Measurements from ENCODE around the gene SPPL2A.
"Not testable (repeated sequence)": the region's sequence is repeated elsewhere in the genome, so short reads cannot be mapped to it uniquely, and the experiment has no call there.

Gene SPPL2A, protein sequence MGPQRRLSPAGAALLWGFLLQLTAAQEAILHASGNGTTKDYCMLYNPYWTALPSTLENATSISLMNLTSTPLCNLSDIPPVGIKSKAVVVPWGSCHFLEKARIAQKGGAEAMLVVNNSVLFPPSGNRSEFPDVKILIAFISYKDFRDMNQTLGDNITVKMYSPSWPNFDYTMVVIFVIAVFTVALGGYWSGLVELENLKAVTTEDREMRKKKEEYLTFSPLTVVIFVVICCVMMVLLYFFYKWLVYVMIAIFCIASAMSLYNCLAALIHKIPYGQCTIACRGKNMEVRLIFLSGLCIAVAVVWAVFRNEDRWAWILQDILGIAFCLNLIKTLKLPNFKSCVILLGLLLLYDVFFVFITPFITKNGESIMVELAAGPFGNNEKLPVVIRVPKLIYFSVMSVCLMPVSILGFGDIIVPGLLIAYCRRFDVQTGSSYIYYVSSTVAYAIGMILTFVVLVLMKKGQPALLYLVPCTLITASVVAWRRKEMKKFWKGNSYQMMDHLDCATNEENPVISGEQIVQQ

DNA sequence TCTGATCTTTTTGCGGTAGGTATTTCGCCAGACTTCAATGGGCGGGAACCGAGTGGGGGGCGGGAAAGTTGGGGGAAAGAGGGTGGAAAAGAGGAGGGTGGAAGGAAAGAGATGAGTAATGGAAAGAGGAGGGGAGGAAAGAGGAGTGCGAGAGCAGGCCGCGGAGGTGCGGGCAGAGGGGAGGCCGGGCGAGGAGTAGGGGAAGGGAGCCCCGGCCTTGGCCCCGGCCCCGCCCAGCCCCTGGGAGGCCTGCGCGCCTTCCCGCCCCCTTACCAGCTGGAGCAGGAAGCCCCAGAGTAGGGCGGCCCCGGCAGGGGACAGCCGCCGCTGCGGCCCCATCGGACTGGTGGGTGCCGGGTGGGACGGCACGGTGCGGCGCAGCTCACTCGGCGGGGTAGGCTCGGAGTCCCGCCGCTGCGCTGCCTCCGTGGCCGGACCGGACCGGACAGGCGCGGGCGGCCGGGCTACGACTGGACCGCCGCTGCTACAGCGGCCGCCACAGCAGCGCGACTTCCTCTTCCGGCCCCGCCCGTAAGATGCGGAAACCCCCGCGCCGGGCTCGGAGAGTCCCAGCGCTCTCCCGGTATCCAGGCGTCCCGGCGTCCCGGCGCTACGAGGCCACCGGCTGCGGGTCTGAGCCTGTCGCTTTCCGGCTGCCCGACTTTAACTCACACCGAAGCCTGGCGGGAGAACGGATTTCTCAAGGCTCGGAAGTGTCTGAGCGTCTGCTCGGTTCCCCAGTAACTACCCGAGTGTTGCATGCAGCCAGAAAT is at the start of gene SPPL2A:
Gene SPPL2A, minus strand, starts transcription at position 512 of the 773 bp plus-strand sequence. Its CDS starts 173 bp downstream, at position 339.
- DNase-seq (ENCODE audit: low read depth), result peak; percentile 74

DNA sequence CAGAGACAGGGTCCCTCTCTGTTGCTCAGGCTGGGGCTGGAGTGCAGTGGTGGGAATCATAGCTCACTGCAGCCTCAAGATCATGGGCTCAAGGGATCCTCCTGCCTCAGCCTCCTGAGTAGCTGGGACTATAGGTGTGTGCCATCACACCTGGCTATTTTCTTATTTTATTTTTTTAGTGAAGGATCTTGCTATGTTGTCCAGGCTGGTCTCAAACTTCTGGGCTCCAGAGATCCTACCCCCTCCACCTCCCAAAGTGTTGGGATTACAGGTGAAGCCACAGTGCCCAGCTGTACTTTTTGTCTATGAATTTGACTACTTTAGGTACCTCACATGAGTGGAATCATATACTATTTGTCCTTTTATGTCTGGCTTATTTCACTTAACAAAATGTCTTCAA is 49.1 kb upstream of the SPPL2A start:
- DNase-seq (ENCODE audit: low read depth), result no peak

DNA sequence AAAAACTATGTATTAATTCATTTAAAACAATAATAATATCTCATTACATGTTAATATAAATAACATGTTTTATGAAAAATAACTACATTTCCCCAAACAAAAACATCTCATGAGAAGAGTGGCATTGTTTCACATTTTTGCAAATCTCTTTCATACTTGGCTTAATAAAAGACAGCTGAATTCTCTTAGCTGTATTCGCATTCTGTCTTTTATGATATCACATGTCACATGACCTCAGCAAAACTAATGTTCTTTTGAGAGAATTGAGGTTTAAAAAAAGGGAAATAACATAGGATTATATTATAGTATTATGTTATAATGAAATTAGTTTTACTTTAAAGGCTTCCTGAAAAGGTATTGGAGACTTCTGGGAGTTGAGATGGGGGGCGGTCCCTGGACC is 48.4 kb upstream of the SPPL2A start:
- DNase-seq (ENCODE audit: low read depth), result no peak

DNA sequence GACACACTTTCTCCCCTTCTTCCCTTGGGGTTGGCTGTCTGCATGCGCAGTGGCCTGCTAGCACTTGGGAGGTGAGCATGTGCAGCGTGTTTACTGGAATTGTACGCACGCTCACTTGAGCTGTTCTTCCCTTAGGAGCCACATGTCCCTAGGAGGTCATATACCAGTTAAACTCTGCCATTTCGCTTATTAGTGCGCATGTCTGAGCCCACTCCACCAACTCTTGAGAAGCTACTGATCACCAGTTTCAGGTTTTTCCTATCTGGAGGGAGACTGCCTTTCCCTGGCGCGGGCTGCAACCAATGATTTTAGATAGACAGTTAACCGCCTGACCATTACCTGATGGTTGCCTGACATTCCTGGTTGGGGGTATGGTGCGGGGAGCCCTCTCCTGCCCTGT is 47.6 kb upstream of the SPPL2A start:
- DNase-seq (ENCODE audit: low read depth), result no peak

DNA sequence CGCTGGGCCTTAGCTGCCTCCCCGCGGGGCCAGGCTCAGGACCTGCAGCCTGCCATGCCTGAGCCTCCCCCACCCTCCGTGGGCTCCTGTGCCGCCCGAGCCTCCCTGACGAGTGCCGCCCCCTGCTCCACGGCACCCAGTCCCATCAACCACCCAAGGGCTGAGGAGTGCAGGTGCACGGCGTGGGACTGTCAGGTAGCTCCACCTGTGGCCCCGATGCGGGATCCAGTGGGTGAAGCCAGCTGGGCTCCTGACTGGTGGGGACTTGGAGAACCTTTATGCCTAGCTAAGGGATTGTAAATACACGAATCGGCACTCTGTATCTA is 46.6 kb upstream of the SPPL2A start:
- DNase-seq (ENCODE audit: low read depth), result not testable (repeated sequence)

DNA sequence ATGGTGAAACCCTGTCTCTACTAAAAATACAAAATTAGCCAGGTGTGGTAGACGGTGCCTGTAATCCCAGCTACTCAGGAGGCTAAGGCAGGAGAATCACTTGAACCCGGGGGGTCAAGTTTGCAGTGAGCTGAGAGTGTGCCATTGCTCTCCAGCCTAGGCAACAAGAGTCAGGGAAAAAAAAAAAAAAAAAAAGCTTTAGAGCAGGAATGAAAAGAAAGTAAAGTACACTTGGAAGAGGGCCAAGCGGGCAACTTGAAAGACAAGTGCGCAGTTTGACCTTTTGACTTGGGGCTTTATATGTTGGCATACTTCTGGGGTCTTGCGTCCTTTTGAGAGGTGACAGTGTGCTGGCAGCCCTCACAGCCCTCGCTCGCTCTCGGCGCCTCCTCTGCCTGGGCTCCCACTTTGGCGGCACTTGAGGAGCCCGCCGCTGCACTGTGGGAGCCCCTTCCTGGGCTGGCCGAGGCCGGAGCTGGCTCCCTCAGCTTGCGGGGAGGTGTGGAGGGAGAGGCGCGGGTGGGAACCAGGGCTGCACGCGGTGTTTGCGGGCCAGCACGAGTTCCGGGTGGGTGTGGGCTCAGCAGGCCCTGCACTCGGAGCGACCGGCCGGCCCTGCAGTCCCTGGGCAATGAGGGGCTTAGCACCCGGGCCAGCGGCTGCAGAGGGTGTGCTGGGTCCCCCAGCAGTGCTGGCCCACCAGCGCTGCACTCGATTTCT is 46.1 kb upstream of the SPPL2A start:
- DNase-seq (ENCODE audit: low read depth), result not testable (repeated sequence)

DNA sequence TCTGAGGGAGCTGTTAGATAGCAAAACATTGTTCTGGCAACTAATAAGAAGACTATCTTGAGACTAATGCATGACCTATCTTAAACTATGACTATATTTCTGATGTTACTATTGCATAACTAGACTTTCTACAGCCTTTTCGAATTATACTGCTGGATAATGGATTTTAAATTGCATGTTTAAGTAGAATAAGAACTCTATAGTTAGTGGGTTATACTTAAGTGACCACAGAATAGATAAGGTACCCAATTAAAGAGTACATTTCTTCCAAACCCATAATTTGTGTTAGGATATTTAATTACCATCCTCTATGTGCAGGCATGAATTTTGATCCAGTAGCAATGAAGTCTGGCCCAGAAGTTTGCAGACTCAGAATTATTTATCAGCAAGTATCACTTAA is 44.6 kb upstream of the SPPL2A start:
- no peak for DNase-seq (ENCODE audit: low read depth)

DNA sequence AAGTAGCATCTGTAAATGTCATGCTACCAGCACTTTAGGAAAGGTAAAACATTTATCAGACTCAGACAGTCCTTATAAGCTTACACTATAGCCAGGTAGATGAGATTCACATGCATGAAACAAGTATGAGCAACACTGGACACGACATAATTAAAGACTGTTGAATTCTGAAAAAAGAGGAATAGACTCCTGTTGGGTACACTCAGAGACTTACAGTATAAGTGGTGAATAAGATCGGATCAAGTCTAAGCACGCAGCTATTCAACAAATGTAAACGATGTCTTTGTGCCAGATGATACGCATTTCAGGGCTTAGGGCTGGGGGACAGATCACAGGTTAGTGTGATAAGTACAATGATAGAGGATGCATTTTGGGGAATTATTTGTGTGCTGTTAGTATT is 43.2 kb upstream of the SPPL2A start:
- DNase-seq (ENCODE audit: low read depth), result no peak

DNA sequence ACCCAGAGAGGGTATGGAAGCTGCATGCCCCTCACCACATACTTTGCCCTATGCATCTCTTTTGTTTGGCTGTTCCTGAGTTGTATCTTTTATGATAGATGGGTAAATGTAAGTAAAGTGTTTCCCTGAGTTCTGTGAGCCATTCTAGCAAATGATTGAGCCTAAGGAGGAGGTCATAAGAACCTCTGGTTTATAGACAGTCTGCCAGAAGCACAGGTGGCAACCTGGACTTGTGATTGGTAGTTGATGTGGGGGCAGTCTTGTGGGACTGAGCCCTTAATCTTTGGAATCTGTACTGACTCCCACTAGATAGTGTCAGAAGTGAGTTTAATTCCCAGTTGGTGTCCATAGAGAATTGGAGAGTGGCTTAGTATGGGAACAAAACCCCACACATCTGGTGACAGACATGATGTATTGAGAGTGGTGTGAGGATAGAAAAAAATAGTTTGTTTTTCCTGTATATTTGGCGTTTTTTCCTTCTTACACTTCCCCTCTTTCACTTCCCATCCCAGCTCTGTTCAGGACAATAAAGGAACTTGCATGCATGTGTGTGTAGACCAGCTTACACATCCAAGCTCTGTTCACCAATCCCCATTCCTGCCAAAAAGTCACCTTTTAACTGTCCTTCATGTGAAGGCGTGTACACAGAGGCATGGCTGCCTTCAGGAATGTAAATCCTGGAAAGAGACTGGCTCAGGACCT is 38.1 kb upstream of the SPPL2A start:
- DNase-seq (ENCODE audit: low read depth), result no peak

DNA sequence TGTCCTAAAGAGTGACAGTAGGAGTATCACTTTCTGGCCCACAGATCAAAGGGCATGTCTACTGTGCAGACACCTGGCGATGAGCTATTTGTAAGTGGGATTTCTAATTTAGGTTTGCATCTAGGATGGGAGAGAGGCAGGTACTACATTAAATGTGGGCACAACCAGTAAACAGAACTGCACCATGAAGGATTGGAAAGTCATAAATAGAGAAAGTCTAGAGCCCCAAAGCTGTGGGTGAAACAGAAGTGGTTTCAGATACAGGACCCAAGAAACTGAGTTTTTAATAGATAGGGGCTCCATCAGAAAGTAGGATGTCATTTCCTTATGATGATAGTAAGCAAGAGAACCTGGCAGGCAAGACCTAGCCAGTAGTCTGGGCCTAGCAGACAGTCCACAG is 35.2 kb upstream of the SPPL2A start:
- DNase-seq (ENCODE audit: low read depth), result no peak

DNA sequence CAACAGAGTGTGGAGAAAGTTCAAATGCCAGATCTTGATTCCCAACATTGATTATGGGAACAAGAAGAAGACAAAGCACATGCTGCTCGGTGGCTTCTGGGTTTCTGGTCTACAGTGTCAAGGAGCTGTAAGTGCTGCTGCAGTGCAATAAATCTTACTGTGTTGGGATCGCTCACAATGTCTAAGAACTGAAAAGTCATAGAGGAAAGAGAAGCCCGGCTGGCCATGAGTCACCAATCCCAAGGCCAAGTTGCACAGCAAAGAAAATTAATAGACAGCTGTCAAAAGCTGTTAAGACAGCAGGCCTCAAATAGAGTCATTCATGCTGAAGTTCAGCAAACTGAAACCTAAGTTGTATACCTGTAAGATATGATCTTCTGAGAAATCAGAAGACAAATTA is 33.2 kb upstream of the SPPL2A start:
- DNase-seq (ENCODE audit: low read depth), result no peak

DNA sequence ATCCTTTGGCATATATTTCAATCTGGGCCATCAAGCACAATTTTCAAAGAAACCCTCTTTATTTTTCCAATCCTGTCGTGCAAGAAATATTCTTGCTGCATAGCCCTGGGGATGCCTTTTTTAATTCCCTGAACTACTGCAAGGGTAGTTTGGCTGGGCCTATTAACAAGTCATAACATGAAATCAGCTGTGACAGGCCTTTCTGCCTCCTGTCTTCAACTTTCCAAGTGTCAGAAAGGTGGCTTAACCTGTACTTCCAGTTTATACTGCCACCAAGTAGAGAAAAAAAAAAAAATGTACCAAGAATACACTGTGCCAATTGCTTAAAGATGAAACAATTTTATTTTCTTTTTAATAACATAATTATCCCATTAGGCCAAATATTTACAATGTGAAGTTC is 32.4 kb upstream of the SPPL2A start:
- no peak for DNase-seq (ENCODE audit: low read depth)

DNA sequence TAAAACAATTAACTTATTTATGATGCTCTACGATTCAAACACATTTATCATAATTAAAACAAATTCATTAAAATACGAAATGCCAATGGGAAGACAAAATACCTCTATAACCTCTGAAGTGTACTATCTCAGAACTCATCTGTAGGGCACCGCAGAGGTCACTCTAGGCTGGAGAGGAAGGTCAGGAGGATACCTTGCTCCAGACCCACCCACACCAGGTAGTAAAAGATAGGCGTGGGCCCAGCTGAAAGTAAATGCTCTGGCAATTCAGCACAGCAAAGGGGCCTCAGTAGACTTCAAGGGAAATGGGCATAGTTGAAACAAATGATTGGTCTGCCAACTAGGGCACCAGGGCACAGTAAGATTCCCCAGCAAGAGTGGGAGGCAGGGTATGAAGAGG is 26.0 kb upstream of the SPPL2A start:
- no peak for DNase-seq (ENCODE audit: low read depth)

DNA sequence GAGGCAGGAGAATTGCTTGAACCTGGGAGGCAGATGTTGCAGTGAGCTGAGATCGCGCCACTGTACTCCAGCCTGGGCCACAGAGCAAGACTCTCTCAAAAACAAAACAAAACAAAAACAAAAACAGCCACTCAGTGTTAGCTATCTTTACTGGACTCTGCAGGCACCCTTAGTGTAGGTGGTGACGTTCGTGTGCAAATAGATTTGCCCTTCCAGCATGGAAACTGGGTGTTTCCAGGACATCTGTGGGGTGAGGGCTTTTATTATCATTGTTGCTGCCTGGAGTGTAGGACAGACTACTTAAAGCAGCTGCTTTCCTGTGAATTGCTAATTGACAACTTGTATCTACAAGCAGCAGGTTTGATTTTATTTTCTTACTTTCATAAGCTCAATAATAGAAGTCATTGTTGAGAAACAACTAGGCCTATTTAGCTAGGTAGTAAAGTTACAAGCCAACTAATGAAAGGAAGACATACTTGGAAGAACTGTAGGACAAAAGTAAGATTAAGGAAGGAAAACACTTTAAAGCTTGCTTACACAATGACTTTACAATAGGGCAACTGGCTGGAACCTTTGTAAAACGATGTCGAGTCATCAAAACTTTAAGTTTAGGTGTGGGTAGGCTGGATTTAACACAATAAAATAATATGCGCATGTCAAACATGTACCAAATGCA is 25.4 kb upstream of the SPPL2A start:
- no peak for DNase-seq (ENCODE audit: low read depth)

DNA sequence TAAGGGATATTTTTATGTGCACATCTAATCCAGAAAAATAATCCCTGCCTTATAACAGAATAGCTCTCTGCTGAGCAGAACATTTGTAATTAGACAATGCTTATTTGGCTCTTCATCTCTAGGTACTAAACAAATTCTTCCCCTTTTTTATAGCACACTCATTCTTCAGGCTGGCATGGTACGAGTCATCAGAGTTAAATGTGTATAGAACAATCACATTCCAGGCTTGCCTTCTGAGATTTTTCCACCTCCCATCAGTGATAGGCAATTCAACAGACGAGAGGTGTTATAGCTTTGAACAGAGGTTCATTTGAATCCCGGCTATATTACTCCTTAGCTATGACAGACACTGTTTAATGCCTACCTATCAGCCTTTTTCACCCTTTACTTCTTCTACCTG is 21.4 kb upstream of the SPPL2A start:
- no peak for DNase-seq (ENCODE audit: low read depth)

DNA sequence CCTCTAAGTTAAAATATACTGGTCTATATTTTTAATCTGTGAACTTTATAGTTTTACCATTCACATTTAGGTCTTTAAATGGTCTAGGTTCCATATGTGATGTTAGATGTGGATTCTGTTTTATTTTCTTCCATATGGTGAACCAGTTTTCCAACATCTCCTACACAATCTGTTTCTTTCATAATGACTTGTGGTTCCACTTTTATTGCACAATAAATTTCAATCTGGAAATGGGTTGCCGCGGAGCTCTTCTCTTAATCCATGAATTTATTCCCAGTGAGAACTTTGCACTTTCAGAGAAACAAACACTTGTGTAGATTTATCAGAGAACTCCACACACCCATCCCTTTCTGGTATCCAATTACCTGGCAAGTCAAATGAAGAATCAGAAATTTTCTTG is 20.9 kb upstream of the SPPL2A start:
- DNase-seq (ENCODE audit: low read depth), result no peak

DNA sequence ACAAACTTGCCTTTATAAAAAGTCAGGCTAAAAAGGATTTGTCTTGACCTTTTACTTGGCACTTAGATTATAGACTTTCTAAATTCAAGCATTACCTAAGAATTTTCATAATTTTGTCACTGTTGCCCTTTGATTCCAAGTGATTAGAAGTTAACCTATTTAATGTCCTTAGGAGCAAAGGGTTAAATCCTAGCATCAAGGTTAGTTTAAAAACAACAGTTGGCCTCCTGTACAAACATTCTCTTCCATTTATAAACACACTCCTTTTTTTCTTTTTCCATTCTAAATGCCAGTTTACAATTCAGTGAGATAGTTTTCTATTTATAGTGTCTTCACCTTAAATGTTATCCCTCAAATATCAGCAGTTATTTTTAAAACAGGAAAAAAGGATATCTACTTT is 18.4 kb upstream of the SPPL2A start:
- no peak for DNase-seq (ENCODE audit: low read depth)

DNA sequence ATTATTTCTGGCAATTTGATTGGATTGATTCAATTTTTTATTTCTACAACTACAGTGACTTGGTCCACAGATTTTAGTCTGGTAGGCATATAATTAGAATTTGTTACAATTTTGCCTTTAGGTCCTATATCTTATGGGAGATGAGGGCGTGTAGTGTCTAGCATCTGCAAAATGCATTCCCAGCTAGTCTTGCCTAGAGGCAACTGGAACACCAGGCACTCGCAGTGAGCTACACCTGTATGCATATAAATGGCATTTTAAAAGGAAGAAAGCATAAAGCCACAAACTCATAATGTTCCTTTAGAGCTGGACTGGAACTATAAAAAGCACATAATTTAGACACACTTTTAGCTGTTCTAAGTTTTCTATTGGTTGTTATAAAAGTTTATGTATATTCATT is 17.9 kb upstream of the SPPL2A start:
- DNase-seq (ENCODE audit: low read depth), result no peak

DNA sequence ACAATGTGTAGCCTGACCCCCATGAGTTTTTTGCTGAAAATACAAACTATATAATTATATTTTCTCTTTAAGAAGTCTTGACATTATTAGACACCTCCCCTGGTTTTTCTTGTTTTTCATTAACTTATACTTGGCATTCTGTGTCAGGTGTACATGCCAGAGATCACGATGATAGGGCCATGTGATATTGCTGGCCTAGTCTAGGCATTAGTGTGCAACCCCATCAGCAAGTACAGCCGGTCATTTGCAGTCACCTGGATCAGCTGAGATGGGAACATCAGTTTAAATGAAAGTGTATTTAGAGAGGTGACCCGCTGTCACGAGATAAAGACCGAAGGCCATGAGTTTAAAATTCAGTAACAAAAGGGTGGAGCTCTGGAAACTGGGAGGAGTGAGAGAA is 12.6 kb upstream of the SPPL2A start:
- DNase-seq (ENCODE audit: low read depth), result no peak

DNA sequence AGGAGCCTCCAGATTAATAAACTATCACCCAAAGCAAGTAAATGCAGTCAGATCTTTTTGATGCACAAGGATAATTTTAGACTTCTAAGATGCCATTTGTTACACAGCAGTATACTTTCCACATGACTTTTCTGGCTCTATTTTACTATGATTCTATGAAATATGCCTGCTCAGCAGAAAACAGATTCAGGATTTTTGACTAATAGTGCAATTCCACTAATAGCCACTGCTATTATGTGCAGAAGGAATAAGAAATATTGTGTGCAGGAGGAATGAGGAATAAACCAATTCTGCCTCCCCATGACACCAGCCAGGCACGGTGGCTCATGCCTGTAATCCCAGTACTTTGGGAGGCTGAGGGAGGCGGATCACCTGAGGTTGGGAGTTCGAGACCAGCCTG is 11.5 kb upstream of the SPPL2A start:
- no peak for DNase-seq (ENCODE audit: low read depth)

DNA sequence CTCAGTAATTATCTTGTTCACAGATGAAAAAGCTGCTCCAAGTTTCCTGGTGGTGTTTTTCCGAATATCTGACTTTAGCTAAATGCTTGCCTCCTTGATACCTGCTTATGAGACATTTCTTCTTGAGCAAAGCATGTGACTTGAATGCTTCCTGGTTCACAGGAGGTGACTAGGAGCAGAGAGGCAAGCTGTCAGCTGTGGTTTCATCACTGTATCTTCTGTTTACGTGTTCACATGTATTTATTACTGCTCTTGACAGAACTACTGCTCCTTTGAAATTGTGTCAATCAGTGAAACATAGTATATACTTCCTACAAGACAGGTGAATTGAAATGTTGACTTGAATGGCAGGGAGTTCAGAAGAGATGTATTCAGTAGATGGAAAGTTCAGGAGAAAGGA is 8.9 kb upstream of the SPPL2A start:
- no peak for DNase-seq (ENCODE audit: low read depth)

DNA sequence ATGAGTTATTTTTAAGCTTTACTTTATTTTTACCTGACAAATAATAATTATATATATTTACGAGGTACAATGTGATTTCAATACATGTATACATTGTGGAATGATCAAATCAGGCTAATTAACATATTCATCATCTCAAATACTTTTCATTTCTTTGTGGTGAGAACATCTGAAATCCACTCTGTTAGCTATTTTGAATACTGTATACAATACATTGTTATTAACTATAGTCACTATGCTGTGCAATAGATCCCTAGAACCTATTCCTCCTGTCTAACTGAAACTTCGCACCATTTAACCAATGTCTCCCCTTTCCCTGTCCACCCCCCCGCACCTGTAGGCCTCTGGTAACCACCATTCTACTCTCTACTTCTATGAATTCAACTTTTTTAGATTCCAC is 7.9 kb upstream of the SPPL2A start:
- no peak for DNase-seq (ENCODE audit: low read depth)
